Measurements from ENCODE around the gene DMXL2. TPM values are rescaled to one million over a fixed set of nuclear protein-coding genes. Genes with fewer than 3 reads are reported as not detected.

Gene DMXL2
- total and polyA plus RNA-seq, 9 of the 15 experiments (the other 6 are each of a cell fraction or from before 2014, with no cell fraction given) = 9.3 to 57.7 (median 30.7) TPM

- TF ChIP-seq ZNF407 (IDR thresholded peaks at IDR 0.05; ENCODE audit: low read depth) (no peak), MAFF (IDR thresholded peaks at IDR 0.05; ENCODE audit: low read length) (peak; percentile 23; the same call in 1 of the 2 replicates), GTF2F1 (IDR thresholded peaks at IDR 0.05; ENCODE audit: low read depth, low read length) (no peak)
Measured at GRCh38 chr15:51448622-51449399, 173.8 kb downstream of the DMXL2 start (continued).
